ENCODE data around the gene ADAMTSL3. TPM values are rescaled to one million over a fixed set of nuclear protein-coding genes. Genes with fewer than 3 reads are reported as not detected.
"Not testable (repeated sequence)": the region's sequence is repeated elsewhere in the genome, so short reads cannot be mapped to it uniquely, and the experiment has no call there.

ADAMTSL3 gene
- total and polyA plus RNA-seq, 3 donors from 2014 or later, result 8.6 to 16.4 (median 9.4) TPM

DNA sequence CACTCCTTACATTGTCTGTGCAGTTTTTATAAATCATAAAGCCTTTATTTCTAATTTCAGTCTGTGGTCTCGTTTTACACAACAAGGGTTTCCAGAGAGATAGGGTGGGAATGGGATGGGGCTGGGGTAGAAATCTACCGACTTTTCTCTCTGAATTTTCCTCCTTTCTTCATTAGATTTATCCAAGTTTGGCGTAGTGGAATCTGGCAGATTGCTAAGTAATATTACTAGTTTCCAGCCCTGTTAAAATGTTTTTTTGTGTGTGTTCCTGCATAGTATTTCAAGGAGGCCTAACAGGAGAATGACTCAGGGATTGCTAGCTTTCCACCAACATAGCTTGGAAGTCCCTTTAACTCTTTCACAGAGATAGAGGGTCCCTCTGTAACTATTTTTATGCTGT lies 396.2 kb downstream of the ADAMTSL3 start:
- DNase-seq, result no peak
- no peaks in the 10 kb centered on the region for H3K27me3 ChIP-seq
- H3K27ac ChIP-seq, result no peak overlapping the region
- intact Hi-C loops (cut with DNase I; ENCODE audit: low total_unique reads), result no loop called here
- WGBS, 2 donors, result 72 to 79% methylated on average over 3 of the region's 3 CpGs
- H3K36me3 ChIP-seq (ENCODE audit: low read depth, missing control alignments), result no peaks in the 10 kb centered on the region
- H3K4me1 ChIP-seq, result no peaks in the 10 kb centered on the region
- H3K9me3 ChIP-seq, result no peaks in the 10 kb centered on the region
- TF ChIP-seq CTCF (IDR thresholded peaks at IDR 0.05) (no peak), POLR2A (IDR thresholded peaks at IDR 0.05) (no peak)
- H3K4me3 ChIP-seq, result no peak overlapping the region

GRCh38 chr15:84051146-84051545 lies 397.2 kb downstream of the ADAMTSL3 start:
- H3K36me3 ChIP-seq (ENCODE audit: low read depth, missing control alignments); H3K27me3 ChIP-seq; H3K27ac ChIP-seq; DNase-seq; intact Hi-C loops (cut with DNase I; ENCODE audit: low total_unique reads); H3K4me1 ChIP-seq; H3K9me3 ChIP-seq; H3K4me3 ChIP-seq: not testable (repeated sequence)
- 60% methylated on average over 1 of the region's 1 CpG; no CpG with 5 or more reads in 1 of the 2 donors for WGBS, 2 donors

GRCh38 chr15:84054544-84054943 lies 400.6 kb downstream of the ADAMTSL3 start:
- H3K27ac ChIP-seq; H3K4me3 ChIP-seq; H3K36me3 ChIP-seq (ENCODE audit: low read depth, missing control alignments); H3K9me3 ChIP-seq; DNase-seq; H3K4me1 ChIP-seq; intact Hi-C loops (cut with DNase I; ENCODE audit: low total_unique reads); H3K27me3 ChIP-seq: not testable (repeated sequence)
- 53 to 61% methylated on average over 1 of the region's 1 CpG for WGBS, 2 donors

- Histone ChIP-seq H3K27me3 (no peaks in the 10 kb centered on the region), H3K36me3 (ENCODE audit: low read depth, missing control alignments) (no peaks in the 10 kb centered on the region), H3K27ac (no peak overlapping the region), H3K4me1 (no peaks in the 10 kb centered on the region), H3K4me3 (no peak overlapping the region), H3K9me3 (no peaks in the 10 kb centered on the region)
- no peak for TF ChIP-seq POLR2A (IDR thresholded peaks at IDR 0.05)
- no peak for TF ChIP-seq CTCF (IDR thresholded peaks at IDR 0.05)
- DNase-seq, result no peak
- intact Hi-C loops (cut with DNase I; ENCODE audit: low total_unique reads), result no loop called here
- 80 to 91% methylated on average over 5 of the region's 5 CpGs for WGBS, 2 donors
Measured at GRCh38 chr15:84057714-84058331, 403.9 kb downstream of the ADAMTSL3 start.

GRCh38 chr15:84063674-84064073 lies 409.8 kb downstream of the ADAMTSL3 start:
- H3K4me1 ChIP-seq; H3K27ac ChIP-seq; intact Hi-C loops (cut with DNase I; ENCODE audit: low total_unique reads); H3K36me3 ChIP-seq (ENCODE audit: low read depth, missing control alignments); H3K9me3 ChIP-seq; H3K4me3 ChIP-seq; DNase-seq; H3K27me3 ChIP-seq: not testable (repeated sequence)
- WGBS, 2 donors, result 65 to 69% methylated on average over 2 of the region's 2 CpGs

- H3K9me3 ChIP-seq; H3K27ac ChIP-seq; DNase-seq; intact Hi-C loops (cut with DNase I; ENCODE audit: low total_unique reads); H3K36me3 ChIP-seq (ENCODE audit: low read depth, missing control alignments); H3K27me3 ChIP-seq; H3K4me1 ChIP-seq; H3K4me3 ChIP-seq: not testable (repeated sequence)
- 63 to 64% methylated on average over 2 of the region's 2 CpGs for whole genome bisulfite sequencing, 2 donors
Measured at GRCh38 chr15:84068674-84069073, 414.8 kb downstream of the ADAMTSL3 start.

- H3K36me3 ChIP-seq (ENCODE audit: low read depth, missing control alignments); H3K27me3 ChIP-seq; H3K4me1 ChIP-seq; intact Hi-C loops (cut with DNase I; ENCODE audit: low total_unique reads); H3K9me3 ChIP-seq; DNase-seq; H3K27ac ChIP-seq; H3K4me3 ChIP-seq: not testable (repeated sequence)
- 79 to 86% methylated on average over 2 of the region's 2 CpGs for WGBS, 2 donors
Measured at GRCh38 chr15:84078038-84078437, 424.1 kb downstream of the ADAMTSL3 start.

DNA sequence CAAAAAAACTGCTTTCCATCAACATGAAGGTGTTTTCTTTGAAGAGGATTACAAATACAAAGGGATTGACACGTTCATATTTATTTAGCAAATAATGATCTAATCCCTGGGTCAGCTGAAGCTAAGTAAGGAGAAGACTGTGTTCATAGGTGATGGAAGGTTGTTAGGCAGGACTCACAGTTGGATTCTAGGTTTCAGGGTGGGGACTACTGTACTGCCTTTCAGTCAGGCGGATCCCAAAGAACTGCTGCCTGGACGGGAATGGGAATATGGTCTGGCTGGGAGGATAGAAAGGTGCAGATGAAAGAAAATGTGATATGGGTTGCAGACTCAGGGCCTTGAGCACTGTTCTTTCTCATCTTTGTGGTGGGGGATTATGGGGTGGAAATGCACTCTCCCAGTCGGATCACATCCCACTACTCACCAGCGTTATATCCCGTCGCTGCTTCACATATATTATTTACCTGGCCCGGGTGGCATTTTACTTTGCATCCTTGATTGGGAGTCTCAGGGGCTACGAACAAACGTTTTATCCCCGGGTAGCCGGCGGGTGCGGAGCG lies 425.5 kb downstream of the ADAMTSL3 start:
- H3K4me1 ChIP-seq; intact Hi-C loops (cut with DNase I; ENCODE audit: low total_unique reads); H3K36me3 ChIP-seq (ENCODE audit: low read depth, missing control alignments); DNase-seq; H3K27me3 ChIP-seq; H3K27ac ChIP-seq; H3K9me3 ChIP-seq: not testable (repeated sequence)
- peak overlapping the region; percentile 50 to 62 for H3K4me3 ChIP-seq
- 14% methylated on average over 6 to 15 of the region's 15 CpGs for WGBS, 2 donors
